Endometrium (tissue), 2 donors: ENCODE data around the gene CHRNE.

Experiments used
- FAIRE-seq: peaks from 2 replicates; lab custom pipeline; 2012; peaks lifted over from hg19 to GRCh38; lab: Jason Lieb, UNC
- donor health status: control.
- donor health status: control.

CHRNE gene

GRCh38 chr17:4903051-4903818 lies at the start of gene CHRNE:
Gene CHRNE (minus strand): TSS chr17:4903098. CDS start chr17:4903063, 35 bp downstream.
- FAIRE-seq = peak; percentile 48

- FAIRE-seq = no peak
Measured at GRCh38 chr17:4951486-4951885, 48.6 kb upstream of the CHRNE start.

GRCh38 chr17:4950746-4951204 lies 47.9 kb upstream of the CHRNE start, which contains the start of gene ENO3:
Gene ENO3 (plus strand): TSS chr17:4951119. CDS start chr17:4951830, 711 bp downstream.
- FAIRE-seq = no peak

- FAIRE-seq = no peak
Measured at GRCh38 chr17:4950075-4950745, 47.3 kb upstream of the CHRNE start.

- no peak for FAIRE-seq
Measured at GRCh38 chr17:4949321-4950074, 46.6 kb upstream of the CHRNE start.

- no peak for FAIRE-seq
Measured at GRCh38 chr17:4948931-4949320, 46.0 kb upstream of the CHRNE start.

- FAIRE-seq = no peak
Measured at GRCh38 chr17:4948166-4948930, 45.5 kb upstream of the CHRNE start, which contains the start of gene PFN1. Gene PFN1 (minus strand): TSS chr17:4948530. CDS start chr17:4948394, 136 bp downstream.

- no peak for FAIRE-seq
Measured at GRCh38 chr17:4947411-4948165, 44.7 kb upstream of the CHRNE start.

GRCh38 chr17:4947010-4947410 lies 44.1 kb upstream of the CHRNE start:
- no peak for FAIRE-seq

- FAIRE-seq = no peak
Measured at GRCh38 chr17:4946312-4946976, 43.5 kb upstream of the CHRNE start.

GRCh38 chr17:4945944-4946280 lies 43.0 kb upstream of the CHRNE start:
- FAIRE-seq = no peak

- no peak for FAIRE-seq
Measured at GRCh38 chr17:4945176-4945943, 42.5 kb upstream of the CHRNE start.

GRCh38 chr17:4944554-4945175 lies 41.8 kb upstream of the CHRNE start:
- FAIRE-seq = no peak

- FAIRE-seq = no peak
Measured at GRCh38 chr17:4944163-4944553, 41.3 kb upstream of the CHRNE start.

GRCh38 chr17:4942760-4943508 lies 40.0 kb upstream of the CHRNE start:
- no peak for FAIRE-seq

- FAIRE-seq = no peak
Measured at GRCh38 chr17:4941319-4941610, 38.4 kb upstream of the CHRNE start.

- no peak for FAIRE-seq
Measured at GRCh38 chr17:4940555-4941318, 37.8 kb upstream of the CHRNE start.
